ENCODE results near the gene IL22.

IL22 gene

GRCh38 chr12:68264158-68264855 is 10.9 kb upstream of the IL22 start:
- DNase-seq (ENCODE audit: low read depth in 2 of 2), result no peak

- no peak for DNase-seq (ENCODE audit: low read depth in 2 of 2)
These were observed 10.0 kb upstream of the IL22 start for GRCh38 chr12:68263366-68263765.

GRCh38 chr12:68261896-68262295 is 8.5 kb upstream of the IL22 start:
- no peak for DNase-seq (ENCODE audit: low read depth in 2 of 2)

GRCh38 chr12:68260153-68260552 is 6.7 kb upstream of the IL22 start:
- DNase-seq (ENCODE audit: low read depth in 2 of 2), result no peak

GRCh38 chr12:68259318-68259940 is 6.0 kb upstream of the IL22 start:
- peak in 1 of 2 experiments; percentile 15 for DNase-seq (ENCODE audit: low read depth in 2 of 2)

- no peak for DNase-seq (ENCODE audit: low read depth in 2 of 2)
These were observed 1.3 kb downstream of the IL22 start for GRCh38 chr12:68252077-68252476.

- DNase-seq (ENCODE audit: low read depth in 2 of 2), result no peak
These were observed 3.0 kb downstream of the IL22 start for GRCh38 chr12:68250454-68250853.

GRCh38 chr12:68247785-68248184 is 5.6 kb downstream of the IL22 start:
- DNase-seq (ENCODE audit: low read depth in 2 of 2), result no peak

GRCh38 chr12:68246350-68246749 is 7.1 kb downstream of the IL22 start:
- no peak for DNase-seq (ENCODE audit: low read depth in 2 of 2)

- no peak for DNase-seq (ENCODE audit: low read depth in 2 of 2)
These were observed 8.0 kb downstream of the IL22 start for GRCh38 chr12:68245180-68246021.

- no peak for DNase-seq (ENCODE audit: low read depth in 2 of 2)
These were observed 10.6 kb downstream of the IL22 start for GRCh38 chr12:68242777-68243176.

GRCh38 chr12:68240975-68241374 is 12.4 kb downstream of the IL22 start:
- peak; percentile 22 to 30 for DNase-seq (ENCODE audit: low read depth in 2 of 2)

- no peak for DNase-seq (ENCODE audit: low read depth in 2 of 2)
These were observed 13.3 kb downstream of the IL22 start for GRCh38 chr12:68240079-68240478.

- DNase-seq (ENCODE audit: low read depth in 2 of 2), result no peak
These were observed 14.0 kb downstream of the IL22 start for GRCh38 chr12:68239309-68239982.

GRCh38 chr12:68237619-68238018 is 15.8 kb downstream of the IL22 start:
- DNase-seq (ENCODE audit: low read depth in 2 of 2), result no peak

- no peak for DNase-seq (ENCODE audit: low read depth in 2 of 2)
These were observed 16.3 kb downstream of the IL22 start for GRCh38 chr12:68237078-68237477.

- no peak for DNase-seq (ENCODE audit: low read depth in 2 of 2)
These were observed 16.9 kb downstream of the IL22 start for GRCh38 chr12:68236421-68237059.

GRCh38 chr12:68235576-68235975 is 17.8 kb downstream of the IL22 start:
- DNase-seq (ENCODE audit: low read depth in 2 of 2), result no peak

- no peak for DNase-seq (ENCODE audit: low read depth in 2 of 2)
These were observed 19.3 kb downstream of the IL22 start for GRCh38 chr12:68234140-68234539.

- no peak for DNase-seq (ENCODE audit: low read depth in 2 of 2)
These were observed 19.9 kb downstream of the IL22 start for GRCh38 chr12:68233498-68233897.

- DNase-seq (ENCODE audit: low read depth in 2 of 2), result no peak
These were observed 21.7 kb downstream of the IL22 start for GRCh38 chr12:68231691-68232090.

- DNase-seq (ENCODE audit: low read depth in 2 of 2), result no peak
These were observed 22.2 kb downstream of the IL22 start for GRCh38 chr12:68231229-68231628.

Measured in stimulated activated CD4-positive, alpha-beta T cell treated with anti-CD3 and anti-CD28 coated beads, Interleukin-12 subunit alpha, Interleukin-12 subunit beta, amount 100 ng/mL, for 24 hours (primary cell).